AG10803 (cell line): ENCODE results near the gene SUGCT.
A peak's percentile ranks its signal among the peaks of the same experiment; 100 is the strongest.

Experiments used
- DNase-seq: peaks from one replicate; pipeline ENCODE4 v3.0.0; 2010; ENCODE audit warnings: low read depth
- H3K4me3 ChIP-seq: 2 replicates; pipeline ENCODE4 v1.5.1; 2011; ENCODE audit warnings: mild to moderate bottlenecking, low read length, control low read depth
- CTCF ChIP-seq: conservative IDR thresholded peaks from 2 replicates; pipeline ENCODE4 v1.5.1; 2011; ENCODE audit warnings: mild to moderate bottlenecking, low read length, control low read depth, inconsistent platforms

Gene SUGCT

GRCh38 chr7:40845943-40846342 is 711.1 kb downstream of the SUGCT start:
- no peak overlapping the region for H3K4me3 ChIP-seq
- TF ChIP-seq CTCF: no peak
- DNase-seq: no peak

GRCh38 chr7:40847921-40848320 is 713.1 kb downstream of the SUGCT start:
- no peak overlapping the region for H3K4me3 ChIP-seq
- no peak for DNase-seq
- no peak for TF ChIP-seq CTCF

- TF ChIP-seq CTCF: no peak
- no peak overlapping the region for H3K4me3 ChIP-seq
- DNase-seq: no peak
Measured at GRCh38 chr7:40848541-40849221, 713.9 kb downstream of the SUGCT start.

GRCh38 chr7:40850017-40850416 is 715.2 kb downstream of the SUGCT start:
- H3K4me3 ChIP-seq: no peak overlapping the region
- TF ChIP-seq CTCF: no peak
- peak; percentile 13 for DNase-seq

GRCh38 chr7:40851001-40851400 is 716.2 kb downstream of the SUGCT start:
- no peak for DNase-seq
- H3K4me3 ChIP-seq: no peak overlapping the region
- TF ChIP-seq CTCF: no peak

- no peak for TF ChIP-seq CTCF
- DNase-seq: no peak
- no peak overlapping the region for H3K4me3 ChIP-seq
Measured at GRCh38 chr7:40859076-40859475, 724.3 kb downstream of the SUGCT start.

GRCh38 chr7:40859965-40860543 is 725.2 kb downstream of the SUGCT start:
- no peak for DNase-seq
- no peak overlapping the region for H3K4me3 ChIP-seq
- TF ChIP-seq CTCF: no peak
